ENCODE measurements around the gene P2RY11.

- TF ChIP-seq CTCF (IDR thresholded peaks at IDR 0.05; ENCODE audit: insufficient read depth, low read depth, low read length) (no peak), EZH2 (IDR thresholded peaks at IDR 0.05; ENCODE audit: insufficient read depth, low read length) (no peak)
Observed at GRCh38 chr19:10126213-10126639, 14.7 kb downstream of the P2RY11 start.

All from astrocyte (in vitro differentiated cells and primary cell).